CD1c-positive myeloid dendritic cell (primary cell): ENCODE data around the gene ZNF407.

Source experiments
- DNase-seq: peaks from one replicate; pipeline ENCODE4 v3.0.0-alpha.2; 2016; ENCODE audit errors: extremely low spot score

Gene ZNF407

DNA sequence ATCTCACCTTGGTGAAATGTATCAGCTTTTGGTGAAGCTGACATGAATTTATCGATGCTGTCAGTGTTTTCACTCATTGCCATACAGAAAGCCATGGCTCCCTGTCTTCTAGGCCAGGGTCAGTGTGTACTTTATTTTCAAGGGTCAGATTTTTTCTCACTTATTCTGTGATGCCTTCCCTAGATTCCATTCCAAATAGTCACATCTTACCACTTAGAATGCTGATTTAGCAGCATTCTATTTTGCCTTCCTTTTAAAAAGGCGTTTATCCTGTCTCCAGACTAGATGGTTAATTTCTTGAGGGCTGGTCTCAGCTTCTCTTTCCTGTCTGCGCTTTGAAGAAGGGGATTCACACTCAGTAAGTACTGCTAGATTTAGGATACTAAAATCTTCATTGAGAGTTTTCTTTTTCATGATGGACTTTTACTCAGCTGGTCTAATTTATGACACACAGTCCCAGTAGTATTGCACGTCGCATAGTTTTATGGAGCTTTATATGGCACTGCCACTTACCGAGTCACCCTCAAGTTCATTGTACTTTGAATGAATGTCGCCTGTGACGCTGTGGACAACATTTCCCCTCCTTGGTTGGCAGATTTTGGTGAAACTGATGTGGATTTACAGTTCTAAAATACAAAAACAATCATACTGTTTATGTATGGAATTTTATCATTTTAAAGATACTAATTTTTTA lies 194.0 kb downstream of the ZNF407 start:
- no peak for DNase-seq

DNA sequence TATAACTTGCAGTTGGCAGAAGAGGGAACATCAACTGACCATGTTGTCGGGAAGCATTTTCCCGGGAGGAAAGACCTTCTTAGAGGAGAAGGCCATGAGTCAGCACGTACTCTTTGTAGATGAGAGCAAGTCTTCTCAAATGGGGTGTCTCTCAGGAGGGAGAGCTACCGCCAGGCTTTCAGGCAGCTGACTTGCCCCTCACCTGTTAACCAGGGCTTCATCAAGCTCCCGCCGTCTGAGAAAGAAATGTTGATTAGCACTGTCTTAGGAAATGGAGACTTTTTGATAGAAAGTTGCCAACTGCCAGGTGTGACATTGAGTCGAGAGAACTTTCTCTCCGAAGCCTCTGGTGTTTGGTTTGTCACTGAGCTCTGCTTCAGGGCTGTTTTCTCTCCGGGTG lies 196.1 kb downstream of the ZNF407 start:
- no peak for DNase-seq

DNA sequence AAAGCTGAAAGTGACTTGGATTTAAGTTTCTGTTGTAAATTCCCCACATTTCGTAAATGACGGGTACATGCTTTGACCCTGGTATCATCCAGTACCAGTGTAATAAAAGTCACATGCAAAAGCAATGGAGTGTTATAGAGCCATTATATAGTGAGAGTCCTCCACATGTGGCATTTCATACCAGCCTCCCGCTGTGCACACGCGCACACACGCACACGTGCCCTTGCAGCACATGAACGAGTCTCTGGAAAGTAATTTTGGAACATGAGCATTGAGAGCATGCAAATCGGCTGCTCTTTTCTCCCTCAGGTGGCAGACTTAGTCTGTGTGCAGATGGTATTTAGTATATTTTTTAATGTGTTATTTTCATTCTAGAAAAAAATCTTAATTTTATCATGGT lies 198.1 kb downstream of the ZNF407 start:
- no peak for DNase-seq

DNA sequence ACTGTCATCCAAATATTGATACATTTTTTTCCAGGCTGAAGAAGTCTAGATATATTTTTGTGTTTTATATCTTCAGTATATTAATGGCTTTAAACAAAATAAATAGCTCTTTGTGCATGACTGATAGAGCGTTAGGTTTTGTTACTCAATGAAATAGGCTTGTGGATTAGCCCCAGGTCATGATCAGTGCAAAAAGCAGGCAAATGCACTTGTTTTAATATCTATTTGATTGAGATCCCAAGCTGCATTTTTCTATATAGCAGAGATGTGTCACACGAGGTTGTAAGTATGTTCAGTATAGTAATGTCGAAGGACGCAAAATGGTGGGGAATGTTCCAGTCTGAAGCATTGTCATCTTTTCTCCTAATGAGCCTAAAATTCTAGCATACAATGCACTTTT lies 198.5 kb downstream of the ZNF407 start:
- DNase-seq = no peak

DNA sequence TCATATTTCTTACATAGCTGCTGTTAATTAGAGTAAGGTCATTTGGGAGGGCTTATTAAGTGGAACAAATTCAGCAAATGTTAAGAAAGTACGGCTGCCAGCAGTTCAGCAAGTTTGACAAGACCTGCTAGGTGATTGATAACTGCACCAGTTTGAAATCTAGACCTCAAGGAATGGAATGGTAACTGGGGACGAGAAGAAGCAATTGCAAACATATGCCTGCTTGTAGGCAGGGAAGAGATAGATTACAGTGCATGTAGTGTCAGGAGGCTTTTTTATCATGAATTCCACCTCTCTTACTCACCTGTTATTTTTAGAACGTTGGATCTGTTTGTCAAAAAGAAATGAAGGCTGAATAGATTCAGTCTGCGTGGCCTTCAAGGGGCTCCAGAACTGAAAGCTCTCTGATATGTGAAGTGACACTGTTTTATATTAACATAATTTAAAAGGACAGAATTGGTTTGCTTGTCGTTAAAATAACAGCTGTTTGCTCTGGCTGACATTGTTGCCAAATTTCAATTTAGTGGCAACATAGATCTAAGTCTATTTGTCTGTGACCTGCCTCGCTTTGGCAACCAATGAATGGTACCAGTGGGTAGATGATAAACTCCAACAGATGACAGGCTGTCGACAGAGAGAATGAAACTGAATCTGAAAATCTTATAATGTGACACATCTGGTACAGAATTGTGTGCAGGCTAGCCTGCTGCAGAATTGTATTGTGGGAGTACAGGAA lies 199.3 kb downstream of the ZNF407 start:
- DNase-seq = no peak

DNA sequence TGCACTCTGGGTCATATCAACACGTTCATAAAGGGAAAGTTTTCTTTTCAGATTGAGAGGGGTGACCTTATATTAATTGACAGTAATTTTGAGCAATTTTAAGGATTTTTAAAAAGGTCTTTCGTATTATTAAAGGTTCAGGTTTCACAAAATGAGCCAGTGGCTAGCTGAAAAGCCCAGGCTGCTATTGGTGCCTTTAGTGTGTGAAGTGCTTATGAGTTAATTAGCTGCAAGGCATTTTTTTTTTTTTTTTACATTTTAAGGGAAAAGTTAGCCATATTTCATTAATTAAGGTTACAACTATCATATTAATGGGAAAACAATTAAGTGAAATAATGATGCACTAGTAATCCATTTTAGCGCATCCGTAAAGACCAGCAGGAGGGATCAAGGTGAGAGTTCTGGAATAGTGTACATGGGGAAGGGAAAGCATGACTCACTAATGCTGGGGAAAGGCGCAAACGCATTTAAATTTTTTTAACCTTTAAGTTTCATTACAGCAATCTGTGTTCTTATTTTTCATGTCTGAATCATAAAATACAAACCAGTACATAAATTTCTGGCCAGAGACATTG lies 200.0 kb downstream of the ZNF407 start:
- no peak for DNase-seq

GRCh38 chr18:74799542-74799941 lies 201.9 kb downstream of the ZNF407 start:
- no peak for DNase-seq

- no peak for DNase-seq
Observed at GRCh38 chr18:74800098-74800497, 202.4 kb downstream of the ZNF407 start.

DNA sequence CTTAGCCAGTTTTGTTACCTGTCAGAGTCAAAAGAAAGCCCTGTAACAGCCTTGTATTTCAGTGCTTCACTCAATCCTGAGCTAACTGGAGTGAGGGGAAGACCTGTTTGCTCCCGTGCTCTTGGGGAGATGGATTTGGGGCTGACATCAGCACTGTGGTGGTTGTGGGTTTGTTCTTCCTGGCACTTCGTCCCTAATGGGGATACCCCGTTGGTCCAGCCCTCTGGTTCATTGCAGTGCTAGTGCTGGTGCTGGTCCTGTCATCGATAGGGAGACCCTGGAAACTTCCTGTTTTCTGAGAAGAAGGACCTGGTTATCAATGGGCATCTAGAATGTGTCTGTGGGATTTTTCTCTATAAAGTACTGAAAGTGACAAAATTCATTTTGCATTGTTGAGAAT lies 205.4 kb downstream of the ZNF407 start:
- no peak for DNase-seq

DNA sequence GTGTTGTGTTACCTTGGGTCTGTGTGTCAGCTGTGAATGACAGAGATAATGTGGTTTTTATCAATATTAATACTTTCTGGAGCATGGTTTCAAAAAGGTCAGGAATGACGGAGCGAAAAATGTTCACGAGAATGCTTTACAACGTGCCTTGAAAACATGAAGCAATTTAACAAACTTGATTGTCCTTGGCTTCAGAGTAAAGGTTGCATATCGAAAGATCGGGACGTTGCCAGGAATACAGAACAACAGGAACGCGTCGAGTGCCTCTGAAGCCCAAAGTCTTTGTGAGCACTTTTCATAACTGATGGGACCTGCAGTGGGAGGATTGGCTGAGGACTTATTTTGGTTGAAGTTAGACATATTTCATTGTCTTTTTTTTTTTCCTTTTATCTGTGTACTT lies 206.1 kb downstream of the ZNF407 start:
- DNase-seq = no peak

DNA sequence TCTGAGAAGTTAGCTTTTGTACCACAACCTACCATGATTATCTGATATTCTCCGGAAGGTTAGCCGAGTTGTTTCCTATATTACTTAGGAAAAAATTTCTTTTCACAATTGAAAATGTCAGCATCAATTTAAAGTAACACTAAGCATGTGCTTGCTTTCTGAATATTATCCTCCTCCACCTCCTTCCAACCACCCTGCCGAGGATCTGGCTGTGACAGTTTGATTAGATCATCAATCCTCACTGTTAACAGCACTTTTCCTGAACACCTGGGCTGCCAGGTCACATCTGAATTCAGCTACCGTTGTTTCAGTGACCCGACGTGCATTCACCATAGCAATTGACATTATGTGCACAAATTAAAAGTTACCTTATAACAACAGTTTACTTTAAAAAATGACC lies 207.0 kb downstream of the ZNF407 start:
- DNase-seq = no peak

DNA sequence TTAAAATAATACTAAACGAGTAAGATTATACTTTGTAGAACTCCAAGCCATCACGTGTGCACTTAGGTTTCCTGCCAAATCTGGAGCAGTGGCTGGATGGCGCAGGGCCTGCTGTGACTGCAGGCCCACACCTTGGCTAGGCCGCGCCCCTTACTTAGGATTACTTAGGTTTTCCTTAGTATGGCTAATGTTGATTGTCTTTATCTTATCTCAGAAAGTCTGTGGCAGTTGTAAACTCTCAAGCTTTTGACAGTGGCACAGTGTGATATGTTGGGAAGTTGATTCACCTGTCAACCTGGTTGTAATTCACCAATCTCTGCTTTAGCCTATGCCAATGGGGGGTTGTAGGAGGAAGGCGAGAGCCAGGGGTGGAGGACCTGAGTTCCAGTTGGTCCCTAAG lies 208.4 kb downstream of the ZNF407 start:
- DNase-seq = no peak

GRCh38 chr18:74806700-74807416 lies 209.2 kb downstream of the ZNF407 start:
- peak; percentile 3 for DNase-seq

DNA sequence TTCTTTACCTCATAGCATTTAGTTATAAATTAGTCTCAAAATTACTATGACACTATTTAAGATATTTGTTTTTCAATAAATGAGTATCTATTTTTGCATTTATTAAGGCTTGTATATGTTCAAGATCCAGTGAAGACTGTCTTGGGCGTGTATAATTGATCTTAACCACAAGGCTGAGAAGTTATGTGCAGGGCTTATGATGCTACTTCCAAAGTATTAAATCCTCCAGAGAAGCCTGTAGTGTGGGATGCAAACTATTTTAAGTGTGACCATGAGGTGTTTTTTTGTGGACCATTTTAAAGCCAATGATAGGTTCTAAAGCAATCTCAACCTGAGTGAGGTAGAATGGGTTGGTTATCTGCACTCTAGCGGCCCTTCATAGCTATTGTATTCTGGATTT lies 219.9 kb downstream of the ZNF407 start:
- no peak for DNase-seq

GRCh38 chr18:74818516-74819175 lies 221.0 kb downstream of the ZNF407 start:
- no peak for DNase-seq

GRCh38 chr18:74819433-74820059 lies 221.9 kb downstream of the ZNF407 start:
- no peak for DNase-seq

DNA sequence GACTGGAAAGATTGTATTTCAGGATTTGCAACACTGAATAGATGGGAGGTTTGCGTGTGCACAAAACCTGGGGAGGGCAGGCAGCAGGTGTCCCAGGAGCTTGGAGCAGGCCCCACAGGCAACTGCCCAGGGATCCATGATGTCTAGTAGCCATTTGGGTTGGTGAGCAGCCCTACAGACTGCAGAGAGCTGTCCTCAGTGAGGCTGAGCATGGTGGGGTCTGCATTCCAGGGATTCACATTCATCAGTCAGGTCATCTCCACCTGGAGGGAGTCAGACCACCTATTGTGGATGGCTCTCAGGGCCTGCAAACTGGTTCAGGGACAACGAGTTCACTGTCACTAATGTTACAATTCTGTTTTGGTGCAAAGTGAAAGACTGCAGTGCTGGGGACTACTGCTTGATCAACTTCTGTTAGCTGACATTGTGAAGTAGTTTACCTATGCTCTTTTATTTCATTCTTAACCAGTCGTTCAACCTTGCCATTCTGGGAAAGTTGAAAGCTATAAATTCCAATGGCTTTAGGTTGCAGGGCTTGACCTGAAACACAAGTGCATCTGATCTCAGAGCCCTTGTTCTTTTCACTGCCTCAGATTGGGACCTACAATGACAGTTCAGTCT lies 222.6 kb downstream of the ZNF407 start:
- DNase-seq = no peak

- DNase-seq = no peak
Observed at GRCh38 chr18:74825460-74825859, 227.8 kb downstream of the ZNF407 start.

GRCh38 chr18:74826572-74826971 lies 228.9 kb downstream of the ZNF407 start:
- no peak for DNase-seq

GRCh38 chr18:74828200-74828599 lies 230.5 kb downstream of the ZNF407 start:
- DNase-seq = no peak
